ENCODE data around the gene GALNT16.

Gene GALNT16

DNA sequence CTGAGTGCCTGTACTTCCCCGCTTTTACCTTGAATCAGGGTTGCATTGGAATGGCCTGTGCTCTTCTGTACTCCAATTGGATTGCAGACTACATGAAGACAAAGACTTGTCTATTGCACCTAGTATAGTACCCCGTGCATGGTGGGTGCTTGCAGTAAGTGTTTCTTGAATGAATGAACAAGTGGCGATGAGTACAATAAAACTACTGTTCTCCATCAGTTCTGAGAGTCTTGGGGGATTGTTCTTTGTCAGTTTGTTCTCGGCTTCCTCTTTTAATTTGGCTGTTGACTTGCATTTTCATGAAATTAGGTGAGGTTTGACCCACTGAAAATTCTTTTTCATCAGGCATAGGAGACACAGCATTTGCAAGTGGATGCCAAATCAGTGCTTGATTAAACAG lies 104.0 kb downstream of the GALNT16 start:
- no peak overlapping the region for H3K4me3 ChIP-seq (ENCODE audit: control insufficient read depth, low read depth, low read length)
- TF ChIP-seq, protein P1, sequence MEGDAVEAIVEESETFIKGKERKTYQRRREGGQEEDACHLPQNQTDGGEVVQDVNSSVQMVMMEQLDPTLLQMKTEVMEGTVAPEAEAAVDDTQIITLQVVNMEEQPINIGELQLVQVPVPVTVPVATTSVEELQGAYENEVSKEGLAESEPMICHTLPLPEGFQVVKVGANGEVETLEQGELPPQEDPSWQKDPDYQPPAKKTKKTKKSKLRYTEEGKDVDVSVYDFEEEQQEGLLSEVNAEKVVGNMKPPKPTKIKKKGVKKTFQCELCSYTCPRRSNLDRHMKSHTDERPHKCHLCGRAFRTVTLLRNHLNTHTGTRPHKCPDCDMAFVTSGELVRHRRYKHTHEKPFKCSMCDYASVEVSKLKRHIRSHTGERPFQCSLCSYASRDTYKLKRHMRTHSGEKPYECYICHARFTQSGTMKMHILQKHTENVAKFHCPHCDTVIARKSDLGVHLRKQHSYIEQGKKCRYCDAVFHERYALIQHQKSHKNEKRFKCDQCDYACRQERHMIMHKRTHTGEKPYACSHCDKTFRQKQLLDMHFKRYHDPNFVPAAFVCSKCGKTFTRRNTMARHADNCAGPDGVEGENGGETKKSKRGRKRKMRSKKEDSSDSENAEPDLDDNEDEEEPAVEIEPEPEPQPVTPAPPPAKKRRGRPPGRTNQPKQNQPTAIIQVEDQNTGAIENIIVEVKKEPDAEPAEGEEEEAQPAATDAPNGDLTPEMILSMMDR (conservative IDR thresholded peaks at IDR 0.05; ENCODE audit: control insufficient read depth, insufficient read depth, low read depth, low read length) = no peak
- no peak for DNase-seq (ENCODE audit: low read depth)

DNA sequence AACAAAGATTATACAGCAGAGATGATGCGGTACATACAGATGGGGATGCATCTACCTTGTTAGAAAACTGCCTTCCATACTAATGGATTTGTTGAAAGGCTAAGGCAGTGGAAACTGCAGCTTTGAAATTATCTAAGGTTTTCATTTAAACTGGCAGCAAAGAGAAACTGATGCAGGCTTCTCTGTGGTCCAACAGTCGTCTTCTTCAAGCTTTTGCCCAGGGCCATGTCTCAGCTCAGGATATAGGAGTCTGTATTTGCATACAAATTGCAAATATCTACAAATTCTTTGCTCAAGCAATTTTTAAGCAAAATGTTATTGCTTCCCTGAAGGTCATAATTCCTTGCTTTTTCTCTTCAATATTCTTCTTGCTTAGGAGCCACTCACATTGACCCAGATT lies 104.4 kb downstream of the GALNT16 start:
- no peak for DNase-seq (ENCODE audit: low read depth)
- no peak overlapping the region for H3K4me3 ChIP-seq (ENCODE audit: control insufficient read depth, low read depth, low read length)
- TF ChIP-seq, protein P1 (conservative IDR thresholded peaks at IDR 0.05; ENCODE audit: control insufficient read depth, insufficient read depth, low read depth, low read length) = no peak

DNA sequence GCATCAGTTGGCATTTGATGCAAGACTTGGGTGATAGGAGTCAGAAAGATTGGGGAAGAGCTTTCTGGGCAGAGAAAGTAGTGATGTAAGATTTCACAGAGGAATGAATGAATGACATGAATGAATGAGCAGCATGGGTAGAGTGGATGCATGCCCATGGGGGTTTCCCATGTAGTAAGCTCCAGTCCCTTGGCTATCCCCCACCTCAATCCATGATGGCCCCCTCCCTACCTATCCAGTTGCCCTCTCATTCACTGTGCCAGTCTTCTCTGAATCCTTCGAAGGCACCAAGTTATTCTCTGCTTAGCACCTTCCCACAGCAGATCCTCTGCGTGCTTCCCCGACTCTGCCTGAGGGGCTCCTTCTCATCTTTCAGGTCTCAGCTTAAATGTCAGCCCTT lies 106.1 kb downstream of the GALNT16 start:
- no peak for DNase-seq (ENCODE audit: low read depth)
- H3K4me3 ChIP-seq (ENCODE audit: control insufficient read depth, low read depth, low read length) = no peak overlapping the region
- TF ChIP-seq, protein P1 (conservative IDR thresholded peaks at IDR 0.05; ENCODE audit: control insufficient read depth, insufficient read depth, low read depth, low read length) = no peak

DNA sequence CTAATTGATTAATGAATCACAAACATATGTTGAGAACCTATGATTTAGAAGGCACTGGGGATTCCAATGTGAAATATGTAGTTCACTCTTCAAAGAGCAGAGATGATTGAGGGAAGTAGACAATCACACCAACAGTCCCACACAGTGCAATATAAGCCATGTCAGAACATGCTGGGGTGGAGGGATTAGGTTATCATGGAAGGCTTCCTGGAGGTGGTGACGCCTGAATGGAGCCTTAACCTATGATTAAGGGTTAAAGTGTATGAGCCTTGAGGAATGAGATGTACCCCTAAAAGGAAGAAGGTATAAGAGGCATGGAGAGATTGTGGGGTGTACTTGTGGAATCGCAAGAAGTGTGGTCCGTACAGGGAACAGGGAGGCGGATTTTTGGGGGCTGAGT lies 106.8 kb downstream of the GALNT16 start:
- DNase-seq (ENCODE audit: low read depth) = no peak
- no peak overlapping the region for H3K4me3 ChIP-seq (ENCODE audit: control insufficient read depth, low read depth, low read length)
- TF ChIP-seq, protein P1 (conservative IDR thresholded peaks at IDR 0.05; ENCODE audit: control insufficient read depth, insufficient read depth, low read depth, low read length) = no peak

DNA sequence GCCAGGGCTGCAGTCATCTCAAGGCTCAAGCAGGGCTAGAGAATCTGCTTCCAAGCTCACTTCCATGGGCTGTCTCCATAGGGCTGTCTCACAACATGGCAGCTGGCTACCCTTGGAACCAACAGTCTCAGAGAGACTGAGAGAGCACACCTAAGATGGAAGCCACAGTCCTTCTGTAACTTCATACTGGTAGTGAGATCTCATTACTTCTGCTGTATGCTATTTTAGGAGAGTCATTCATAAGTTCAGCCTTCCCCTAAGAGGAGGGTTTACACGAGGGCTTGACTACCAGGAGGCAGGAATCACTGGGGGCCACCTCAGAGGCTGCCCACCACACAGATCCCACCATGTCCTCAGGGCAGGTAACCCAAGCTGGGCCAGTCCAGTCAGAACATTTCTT lies 108.4 kb downstream of the GALNT16 start:
- TF ChIP-seq, protein P1 (conservative IDR thresholded peaks at IDR 0.05; ENCODE audit: control insufficient read depth, insufficient read depth, low read depth, low read length) = no peak
- no peak for DNase-seq (ENCODE audit: low read depth)
- no peak overlapping the region for H3K4me3 ChIP-seq (ENCODE audit: control insufficient read depth, low read depth, low read length)

DNA sequence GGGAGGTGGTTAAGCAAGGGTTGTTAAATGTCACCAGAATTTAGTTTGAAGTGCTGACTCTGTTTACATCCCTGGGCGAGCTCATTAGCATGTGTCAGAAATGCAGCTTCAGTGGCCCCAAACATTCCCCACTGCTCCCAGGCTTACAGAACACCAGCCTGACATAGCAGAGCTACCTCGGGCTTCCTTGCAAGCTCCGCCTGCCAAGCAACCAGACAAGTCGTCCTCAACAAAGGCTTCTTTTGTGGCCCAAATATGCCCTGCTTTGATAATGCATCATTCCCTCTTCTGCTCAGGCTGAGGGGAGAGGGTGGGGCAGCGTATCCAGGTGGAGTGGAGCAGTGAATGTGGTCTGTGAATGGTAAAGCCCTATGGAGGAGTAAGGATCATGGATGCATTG lies 110.1 kb downstream of the GALNT16 start:
- DNase-seq (ENCODE audit: low read depth) = no peak
- TF ChIP-seq, protein P1 (conservative IDR thresholded peaks at IDR 0.05; ENCODE audit: control insufficient read depth, insufficient read depth, low read depth, low read length) = no peak

DNA sequence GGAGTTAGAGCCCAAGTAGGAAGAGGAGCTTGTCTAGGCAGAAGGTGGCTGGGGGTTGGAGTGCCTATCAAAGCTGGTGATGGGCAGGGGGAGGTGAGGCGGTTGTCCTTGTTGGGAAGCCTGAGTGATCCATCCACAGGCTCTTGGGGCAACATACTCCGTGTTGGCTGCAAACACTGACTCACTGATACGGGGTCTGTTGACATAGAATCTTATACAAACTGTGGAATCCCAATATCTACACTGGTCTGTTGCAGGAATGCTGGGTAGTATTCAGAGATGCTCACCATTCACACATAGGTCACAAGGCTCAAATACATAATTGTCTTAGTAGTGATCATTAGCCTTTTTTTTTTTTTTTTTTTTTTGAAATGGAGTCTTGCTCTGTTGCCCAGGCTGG lies 112.2 kb downstream of the GALNT16 start:
- no peak for DNase-seq (ENCODE audit: low read depth)
- no peak overlapping the region for H3K4me3 ChIP-seq (ENCODE audit: control insufficient read depth, low read depth, low read length)
- TF ChIP-seq, protein P1 (conservative IDR thresholded peaks at IDR 0.05; ENCODE audit: control insufficient read depth, insufficient read depth, low read depth, low read length) = no peak

More for the DNA sequence above, 110.1 kb downstream of the GALNT16 start:
- no peak overlapping the region for H3K4me3 ChIP-seq (ENCODE audit: control insufficient read depth, low read depth, low read length)
